ENCODE data around the gene PRAF2.

The PRAF2 gene

GRCh38 chrX:49111791-49112190 is 38.0 kb upstream of the PRAF2 start:
- no peaks in the 10 kb centered on the region for H3K36me3 ChIP-seq (ENCODE audit: low read length)
- H3K9me3 ChIP-seq (ENCODE audit: insufficient read depth, low read length) = no peaks in the 10 kb centered on the region
- no peak overlapping the region for H3K4me2 ChIP-seq (ENCODE audit: low read depth, low read length, poor library complexity, severe bottlenecking)
- no peaks in the 10 kb centered on the region for H3K27me3 ChIP-seq (ENCODE audit: low read length)
- H2AFZ ChIP-seq (ENCODE audit: low read depth, low read length, severe bottlenecking) = no peak overlapping the region
- H3K9ac ChIP-seq (ENCODE audit: low read length) = no peak overlapping the region
- TF ChIP-seq EZH2phosphoT487 (conservative IDR thresholded peaks at IDR 0.05; ENCODE audit: low read length) = no peak
- no peak for TF ChIP-seq CTCF (IDR thresholded peaks at IDR 0.05; ENCODE audit: insufficient read depth, low read length, poor library complexity, severe bottlenecking)
- no peak overlapping the region for H3K4me3 ChIP-seq (ENCODE audit: insufficient read depth, low read length, poor library complexity, severe bottlenecking)
- H3F3A ChIP-seq (ENCODE audit: insufficient read depth) = no peaks in the 10 kb centered on the region
- no peaks in the 10 kb centered on the region for H4K20me1 ChIP-seq (ENCODE audit: low read depth, low read length)
- no peaks in the 10 kb centered on the region for H3K79me2 ChIP-seq (ENCODE audit: insufficient read depth, low read length)
- H3K9me2 ChIP-seq (replicated peaks; ENCODE audit: insufficient read depth, low read length) = no peaks in the 10 kb centered on the region
- no peak overlapping the region for H3K27ac ChIP-seq (ENCODE audit: low read depth, low read length)

- Histone ChIP-seq H3K27ac (ENCODE audit: low read depth, low read length) (no peak overlapping the region), H3K9me3 (ENCODE audit: insufficient read depth, low read length) (no peaks in the 10 kb centered on the region), H3K9me2 (replicated peaks; ENCODE audit: insufficient read depth, low read length) (no peaks in the 10 kb centered on the region), H2AFZ (ENCODE audit: low read depth, low read length, severe bottlenecking) (no peak overlapping the region), H3K9ac (ENCODE audit: low read length) (no peak overlapping the region), H3F3A (ENCODE audit: insufficient read depth) (no peaks in the 10 kb centered on the region), H3K4me3 (ENCODE audit: insufficient read depth, low read length, poor library complexity, severe bottlenecking) (no peak overlapping the region), H4K20me1 (ENCODE audit: low read depth, low read length) (no peaks in the 10 kb centered on the region), H3K4me2 (ENCODE audit: low read depth, low read length, poor library complexity, severe bottlenecking) (no peak overlapping the region), H3K27me3 (ENCODE audit: low read length) (no peaks in the 10 kb centered on the region), H3K36me3 (ENCODE audit: low read length) (no peaks in the 10 kb centered on the region), H3K79me2 (ENCODE audit: insufficient read depth, low read length) (no peaks in the 10 kb centered on the region)
- no peak for TF ChIP-seq CTCF (IDR thresholded peaks at IDR 0.05; ENCODE audit: insufficient read depth, low read length, poor library complexity, severe bottlenecking)
- TF ChIP-seq EZH2phosphoT487 (conservative IDR thresholded peaks at IDR 0.05; ENCODE audit: low read length) = no peak
These were observed 36.6 kb upstream of the PRAF2 start for GRCh38 chrX:49110417-49110816.

GRCh38 chrX:49108641-49109040 is 34.8 kb upstream of the PRAF2 start:
- no peak overlapping the region for H3K27ac ChIP-seq (ENCODE audit: low read depth, low read length)
- no peaks in the 10 kb centered on the region for H3K9me3 ChIP-seq (ENCODE audit: insufficient read depth, low read length)
- H3K27me3 ChIP-seq (ENCODE audit: low read length) = no peaks in the 10 kb centered on the region
- H2AFZ ChIP-seq (ENCODE audit: low read depth, low read length, severe bottlenecking) = no peak overlapping the region
- no peak overlapping the region for H3K9ac ChIP-seq (ENCODE audit: low read length)
- no peaks in the 10 kb centered on the region for H3K9me2 ChIP-seq (replicated peaks; ENCODE audit: insufficient read depth, low read length)
- H3K36me3 ChIP-seq (ENCODE audit: low read length) = no peaks in the 10 kb centered on the region
- TF ChIP-seq CTCF (IDR thresholded peaks at IDR 0.05; ENCODE audit: insufficient read depth, low read length, poor library complexity, severe bottlenecking) (no peak), EZH2phosphoT487 (conservative IDR thresholded peaks at IDR 0.05; ENCODE audit: low read length) (no peak)
- no peaks in the 10 kb centered on the region for H3F3A ChIP-seq (ENCODE audit: insufficient read depth)
- H3K4me3 ChIP-seq (ENCODE audit: insufficient read depth, low read length, poor library complexity, severe bottlenecking) = no peak overlapping the region
- no peaks in the 10 kb centered on the region for H3K79me2 ChIP-seq (ENCODE audit: insufficient read depth, low read length)
- no peak overlapping the region for H3K4me2 ChIP-seq (ENCODE audit: low read depth, low read length, poor library complexity, severe bottlenecking)
- no peaks in the 10 kb centered on the region for H4K20me1 ChIP-seq (ENCODE audit: low read depth, low read length)
